IMR-90 (cell line): ENCODE data around the gene EMP1. TPM values are rescaled to one million over a fixed set of nuclear protein-coding genes. Genes with fewer than 3 reads are reported as not detected.

ENCODE experiments used
- ATAC-seq: fragments of 200-7000 bp; cut with Tn5 transposase; 2 replicates; pipeline ENCODE4 v1.9.1; 2020; ENCODE audit warnings: low read depth, mild to moderate bottlenecking, moderate library complexity
- BruUV-seq: library from RNA; stranded (reverse); fragments of 400-500 nt; replicated peaks from 2 replicates; lab custom pipeline; 2021; lab: Mats Ljungman, UMichigan
- CTCF ChIA-PET: fragments of 300-600 bp; formaldehyde crosslinking; extraction: SDS; loops from one replicate; lab custom pipeline; 2021; ENCODE audit warnings: antibody characterized with exemption; lab: Yijun Ruan, JAX
- POLR2A ChIA-PET: fragments of 300-600 bp; sonication (Branson Sonifier 250); formaldehyde crosslinking; loops from one replicate; lab custom pipeline; 2022; ENCODE audit warnings: antibody characterized with exemption; ENCODE audit not compliant: unreplicated experiment; lab: Charles Lee
- DNase-seq: peaks from one replicate; pipeline ENCODE4 v3.0.0; 2013
- H2AFZ ChIP-seq: replicated peaks from 2 replicates; pipeline ENCODE3; 2013; ENCODE audit warnings: low read length, mild to moderate bottlenecking; ENCODE audit not compliant: poor library complexity
- H2AK5ac ChIP-seq: 2 replicates; pipeline ENCODE4 v1.6.1; 2013; ENCODE audit warnings: low read depth, low read length, inconsistent platforms
- H2AK9ac ChIP-seq: replicated peaks from 2 replicates; pipeline ENCODE3; 2013; ENCODE audit warnings: mild to moderate bottlenecking, low read depth, low read length, moderate library complexity; ENCODE audit not compliant: poor library complexity
- H2BK120ac ChIP-seq: 2 replicates; pipeline ENCODE4 v1.6.1; 2013; ENCODE audit warnings: low read depth, low read length, inconsistent platforms
- H2BK15ac ChIP-seq: 3 replicates; pipeline ENCODE4 v1.6.1; 2013; ENCODE audit warnings: low read depth, low read length, inconsistent platforms
- H2BK20ac ChIP-seq: 2 replicates; pipeline ENCODE4 v1.6.1; 2013; ENCODE audit warnings: low read depth, mild to moderate bottlenecking, inconsistent platforms, low read length, moderate library complexity
- H2BK5ac ChIP-seq: 2 replicates; pipeline ENCODE4 v1.6.1; 2013; ENCODE audit warnings: mild to moderate bottlenecking, low read depth, low read length, inconsistent platforms; ENCODE audit not compliant: poor library complexity, severe bottlenecking
- H3K14ac ChIP-seq: replicated peaks from 2 replicates; pipeline ENCODE4 v1.6.1; 2013; ENCODE audit warnings: low read depth, low read length, inconsistent platforms
- H3K18ac ChIP-seq: 2 replicates; pipeline ENCODE4 v1.6.1; 2013; ENCODE audit warnings: low read depth, low read length, control low read depth
- H3K23ac ChIP-seq: 2 replicates; pipeline ENCODE4 v1.6.1; 2013; ENCODE audit warnings: low read depth, low read length, inconsistent platforms
- H3K27ac ChIP-seq: 2 replicates; pipeline ENCODE4 v1.5.1; 2013; ENCODE audit warnings: mild to moderate bottlenecking, control low read depth, low read length; ENCODE audit not compliant: insufficient read depth
- H3K27me3 ChIP-seq: 2 replicates; pipeline ENCODE4 v1.6.1; 2013; ENCODE audit warnings: low read length; ENCODE audit not compliant: control insufficient read depth, insufficient read depth
- H3K36me3 ChIP-seq: 2 replicates; pipeline ENCODE4 v1.6.1; 2013; ENCODE audit warnings: low read length, mixed read lengths; ENCODE audit not compliant: control insufficient read depth, insufficient read depth
- H3K4ac ChIP-seq: 2 replicates; pipeline ENCODE4 v1.6.1; 2013; ENCODE audit warnings: low read depth, low read length, inconsistent platforms
- H3K4me1 ChIP-seq: 2 replicates; pipeline ENCODE4 v1.6.1; 2013; ENCODE audit warnings: low read length, mixed read lengths; ENCODE audit not compliant: control insufficient read depth, insufficient read depth
- H3K4me2 ChIP-seq: 2 replicates; pipeline ENCODE4 v1.6.1; 2013; ENCODE audit warnings: low read depth, mild to moderate bottlenecking, control low read depth, low read length, moderate library complexity
- H3K4me3 ChIP-seq: 2 replicates; pipeline ENCODE4 v1.5.1; 2013; ENCODE audit warnings: low read depth, mild to moderate bottlenecking, control low read depth, low read length, moderate library complexity; ENCODE audit not compliant: insufficient read depth
- H3K56ac ChIP-seq: 2 replicates; pipeline ENCODE4 v1.6.1; 2013; ENCODE audit warnings: low read length, inconsistent platforms; ENCODE audit not compliant: insufficient read depth; ENCODE audit errors: extremely low read depth
- H3K79me1 ChIP-seq, 2 experiments: 2 replicates each; pipeline ENCODE4 v1.6.1; 2013; ENCODE audit warnings: low read length in 2 of 2, inconsistent platforms in 1 of 2, low read depth in 1 of 2
- H3K9ac ChIP-seq: 2 replicates; pipeline ENCODE4 v1.6.1; 2013; ENCODE audit warnings: low read depth, low read length, control low read depth
- H3K9me1 ChIP-seq: 2 replicates; pipeline ENCODE4 v1.6.1; 2013; ENCODE audit warnings: low read length, inconsistent platforms; ENCODE audit not compliant: insufficient read depth
- H3K9me3 ChIP-seq: 2 replicates; pipeline ENCODE4 v1.6.1; 2013; ENCODE audit warnings: low read length; ENCODE audit not compliant: control insufficient read depth, insufficient read depth
- H4K20me1 ChIP-seq: 2 replicates; pipeline ENCODE4 v1.6.1; 2013; ENCODE audit warnings: low read length, inconsistent platforms; ENCODE audit not compliant: insufficient read depth
- H4K5ac ChIP-seq: 2 replicates; pipeline ENCODE4 v1.6.1; 2013; ENCODE audit warnings: mild to moderate bottlenecking, low read depth, low read length, control low read depth
- H4K8ac ChIP-seq, 2 experiments: 2 replicates each; pipeline ENCODE4 v1.6.1; 2013; ENCODE audit warnings: low read depth in 2 of 2, low read length in 2 of 2, control low read depth in 1 of 2, inconsistent platforms in 1 of 2
- H4K91ac ChIP-seq: 2 replicates; pipeline ENCODE4 v1.6.1; 2013; ENCODE audit warnings: low read depth, low read length, inconsistent platforms; ENCODE audit not compliant: insufficient read depth
- BHLHE40 ChIP-seq: fragments of 150-350 bp; IDR thresholded peaks from 2 replicates; pipeline ENCODE4 v1.6.1; 2016; ENCODE audit warnings: mild to moderate bottlenecking, low read depth, low read length
- CEBPB ChIP-seq: IDR thresholded peaks from 2 replicates; pipeline ENCODE4 v1.6.1; 2012; ENCODE audit warnings: low read depth, low read length, improper control_type of control experiment
- CTCF ChIP-seq: conservative IDR thresholded peaks from 2 replicates; pipeline ENCODE4 v1.5.1; 2012; ENCODE audit warnings: mild to moderate bottlenecking, low read depth, low read length, improper control_type of control experiment
- MAFK ChIP-seq: IDR thresholded peaks from 2 replicates; pipeline ENCODE4 v1.6.1; 2012; ENCODE audit warnings: low read depth, low read length, improper control_type of control experiment
- NFE2L2 ChIP-seq: fragments of 150-350 bp; IDR thresholded peaks from 2 replicates; pipeline ENCODE4 v1.6.1; 2016; ENCODE audit warnings: low read depth, mild to moderate bottlenecking, low read length
- POLR2A ChIP-seq: IDR thresholded peaks from 2 replicates; pipeline ENCODE4 v1.6.1; 2012; ENCODE audit warnings: mild to moderate bottlenecking, low read depth, low read length
- RCOR1 ChIP-seq: IDR thresholded peaks from 2 replicates; pipeline ENCODE4 v1.6.1; 2012; ENCODE audit warnings: mild to moderate bottlenecking, low read length, improper control_type of control experiment; ENCODE audit not compliant: insufficient replicate concordance
- RFX5 ChIP-seq: IDR thresholded peaks from 2 replicates; pipeline ENCODE4 v1.8.0; 2012; ENCODE audit warnings: low read depth, mild to moderate bottlenecking, low read length, moderate library complexity
- SMC3 ChIP-seq: fragments of 150-350 bp; IDR thresholded peaks from 2 replicates; pipeline ENCODE4 v1.6.1; 2016; ENCODE audit warnings: low read depth, mild to moderate bottlenecking, antibody characterized with exemption, low read length, moderate library complexity
- USF2 ChIP-seq: fragments of 150-350 bp; IDR thresholded peaks from 2 replicates; pipeline ENCODE4 v1.6.1; 2017; ENCODE audit warnings: mild to moderate bottlenecking, antibody characterized with exemption, low read length, low read depth
- WGBS, 2 experiments: methylation state at CpG; one replicate each; pipeline versions ENCODE4 v1.1.5 to v1.1.7; 2013; ENCODE audit warnings: missing lambda C conversion rate in 2 of 2; ENCODE audit not compliant: insufficient read length in 1 of 2; ENCODE audit errors: extremely low coverage in 2 of 2; 5-methylcytosine and 5-hydroxymethylcytosine counted together
- dilution Hi-C: fragments of 300-500 bp; cut with HindIII; formaldehyde crosslinking; loops from one replicate; pipeline ENCODE4 v1.14.3; 2018; ENCODE audit warnings: low sequenced_read_pairs; ENCODE audit not compliant: unreplicated experiment
- in situ Hi-C: fragments of 300-500 bp; cut with MboI; formaldehyde crosslinking; loops from 3 replicates; pipeline ENCODE4 v1.14.3; 2019; ENCODE audit warnings: low sequenced_read_pairs, inconsistent platforms, mixed read lengths
- intact Hi-C: fragments of 100-400 bp; cut with micrococcal nuclease; formaldehyde crosslinking; loops from 2 replicates; pipeline ENCODE4 v1.10.0; 2022
- polyA plus RNA-seq, 3 experiments: library from polyadenylated mRNA; depleted of rRNA; stranded (reverse); fragments of >200 nt; gene quantifications; 2 replicates each; pipeline ENCODE4 v1.2.3, GENCODE V29; 2012; ENCODE audit warnings: low replicate concordance in 1 of 3
- total RNA-seq: library from RNA; depleted of rRNA; stranded (reverse); fragments of >200 nt; gene quantifications from 2 replicates; pipeline ENCODE4 v1.2.3, GENCODE V29; 2012

EMP1 gene
- total and polyA plus RNA-seq, 2 of the 4 experiments (the other 2 are of a cell fraction) = 137 to 201 TPM

GRCh38 chr12:13163868-13164635 lies 32.5 kb upstream of the EMP1 start:
- no peak for DNase-seq
- H2AFZ ChIP-seq = no peak overlapping the region
- ATAC-seq = no peak
- peaks cover 4% of the 10 kb centered on the region for H3K4me1 ChIP-seq
- no peak overlapping the region for H2BK20ac ChIP-seq
- H3K4me2 ChIP-seq = no peak overlapping the region
- no peak overlapping the region for H3K4me3 ChIP-seq
- no peaks in the 10 kb centered on the region for H3K36me3 ChIP-seq
- no peaks in the 10 kb centered on the region for H4K20me1 ChIP-seq
- no peak overlapping the region for H4K5ac ChIP-seq
- no peak overlapping the region for H2BK15ac ChIP-seq
- no peak overlapping the region for H3K27ac ChIP-seq
- no peak overlapping the region for H3K9ac ChIP-seq
- H4K91ac ChIP-seq = no peak overlapping the region
- H3K27me3 ChIP-seq = no peaks in the 10 kb centered on the region
- H3K9me1 ChIP-seq = peaks cover 6% of the 10 kb centered on the region
- CTCF ChIA-PET = interaction anchor here (0.9 kb wide), 1 partner anchor 30 kb away, joined by 4 read pairs; no protein-coding TSS in a partner anchor
- intact Hi-C loops (no loop called here), dilution Hi-C loops (no loop called here), in situ Hi-C loops (no loop called here)
- no TSS peak for BruUV-seq
- TF ChIP-seq BHLHE40 (no peak), USF2 (no peak), SMC3 (no peak), MAFK (no peak), NFE2L2 (no peak), CEBPB (no peak), POLR2A (no peak), RFX5 (no peak), CTCF (no peak), RCOR1 (no peak)
- peaks cover 2% of the 10 kb centered on the region; the same call in 1 of the 2 replicates for H3K9me3 ChIP-seq
- H4K8ac ChIP-seq = no peak overlapping the region
- no peak overlapping the region for H3K23ac ChIP-seq
- 92% methylated on average over 2 of the region's 8 CpGs; no CpG with 5 or more reads in 1 of the 2 experiments for WGBS, 2 experiments
- no peaks in the 10 kb centered on the region for H3K79me1 ChIP-seq
- no peak overlapping the region for H3K4ac ChIP-seq
- no peak overlapping the region for H2AK9ac ChIP-seq
- no peak overlapping the region for H2BK5ac ChIP-seq
- H3K18ac ChIP-seq = no peak overlapping the region
- no peak overlapping the region for H2AK5ac ChIP-seq
- no peak overlapping the region for H3K56ac ChIP-seq
- POLR2A ChIA-PET = interaction anchor here (0.6 kb wide), 4 partner anchors 9 to 438 kb away, joined by 3 to 16 read pairs (median 6); no protein-coding TSS in a partner anchor
- no peak overlapping the region for H2BK120ac ChIP-seq
- H3K14ac ChIP-seq = no peak overlapping the region
